ENCODE data around the gene CYBB. TPM values are rescaled to one million over a fixed set of nuclear protein-coding genes. Genes with fewer than 3 reads are reported as not detected.

Gene CYBB
- total RNA-seq, 1 experiment from 2014 or later, result 0.40 TPM

GRCh38 chrX:37759878-37760418 is 19.9 kb upstream of the CYBB start:
- Histone ChIP-seq H3K79me2 (ENCODE audit: low read length) (no peaks in the 10 kb centered on the region), H3K27ac (ENCODE audit: low read length) (no peak overlapping the region), H3K4me2 (ENCODE audit: low read length) (no peak overlapping the region), H3K4me1 (ENCODE audit: insufficient read depth, low read length) (no peaks in the 10 kb centered on the region), H2AFZ (ENCODE audit: low read length) (no peak overlapping the region), H3K9ac (ENCODE audit: low read length) (no peak overlapping the region), H3K4me3 (ENCODE audit: low read length) (no peak overlapping the region), H3F3A (ENCODE audit: low read length, unreplicated experiment) (no peaks in the 10 kb centered on the region), H4K20me1 (ENCODE audit: low read length) (no peaks in the 10 kb centered on the region), H3K9me3 (ENCODE audit: low read length) (no peaks in the 10 kb centered on the region), H3K9me2 (replicated peaks; ENCODE audit: low read length) (no peaks in the 10 kb centered on the region), H3K36me3 (ENCODE audit: low read depth, low read length) (no peaks in the 10 kb centered on the region), H3K27me3 (ENCODE audit: low read length) (no peaks in the 10 kb centered on the region)
- ATAC-seq (no peak), DNase-seq (no peak)
- no peak for TF ChIP-seq EZH2 (IDR thresholded peaks at IDR 0.05; ENCODE audit: low read length, unreplicated experiment)
- TF ChIP-seq EZH2phosphoT487 (IDR thresholded peaks at IDR 0.05; ENCODE audit: borderline replicate concordance, low read length), result no peak
- TF ChIP-seq CTCF (conservative IDR thresholded peaks at IDR 0.05; ENCODE audit: low read depth, low read length), result no peak
- intact Hi-C loops (cut with micrococcal nuclease), result no loop called here
- BruUV-seq (replicated peaks), result no TSS peak
- ChIA-PET CTCF (no interaction called here), POLR2A (ENCODE audit: unreplicated experiment) (no interaction called here)

GRCh38 chrX:37763400-37763799 is 16.5 kb upstream of the CYBB start:
- POLR2A ChIA-PET (ENCODE audit: unreplicated experiment), result no interaction called here

More at GRCh38 chrX:37763400-37763799, 16.5 kb upstream of the CYBB start:
- no peaks in the 10 kb centered on the region for H3K79me2 ChIP-seq (ENCODE audit: low read length)
- no peak overlapping the region for H3K27ac ChIP-seq (ENCODE audit: low read length)
- CTCF ChIA-PET, result no interaction called here
- H3K27me3 ChIP-seq (ENCODE audit: low read length), result no peaks in the 10 kb centered on the region
- no peaks in the 10 kb centered on the region for H3F3A ChIP-seq (ENCODE audit: low read length, unreplicated experiment)
- no peaks in the 10 kb centered on the region for H3K4me1 ChIP-seq (ENCODE audit: insufficient read depth, low read length)
- no peak overlapping the region for H2AFZ ChIP-seq (ENCODE audit: low read length)
- H4K20me1 ChIP-seq (ENCODE audit: low read length), result no peaks in the 10 kb centered on the region
- ATAC-seq, result no peak
- H3K36me3 ChIP-seq (ENCODE audit: low read depth, low read length), result no peaks in the 10 kb centered on the region
- TF ChIP-seq EZH2 (IDR thresholded peaks at IDR 0.05; ENCODE audit: low read length, unreplicated experiment), result no peak
- no peak for TF ChIP-seq CTCF (conservative IDR thresholded peaks at IDR 0.05; ENCODE audit: low read depth, low read length)
- no peak for TF ChIP-seq EZH2phosphoT487 (IDR thresholded peaks at IDR 0.05; ENCODE audit: borderline replicate concordance, low read length)
- intact Hi-C loops (cut with micrococcal nuclease), result no loop called here
- no peak overlapping the region for H3K4me2 ChIP-seq (ENCODE audit: low read length)
- BruUV-seq (replicated peaks), result no TSS peak
- no peak for DNase-seq
- no peaks in the 10 kb centered on the region for H3K9me3 ChIP-seq (ENCODE audit: low read length)
- no peak overlapping the region for H3K9ac ChIP-seq (ENCODE audit: low read length)
- no peak overlapping the region for H3K4me3 ChIP-seq (ENCODE audit: low read length)
- no peaks in the 10 kb centered on the region for H3K9me2 ChIP-seq (replicated peaks; ENCODE audit: low read length)

Measured in PC-3 (cell line).